ENCODE data around the gene ANKRD63. TPM values are rescaled to one million over a fixed set of nuclear protein-coding genes. Genes with fewer than 3 reads are reported as not detected.

ANKRD63 gene
- polyA plus RNA-seq, 1 donor (not counting 4 experiments of a cell fraction or from before 2014, with no cell fraction given): not detected

DNA sequence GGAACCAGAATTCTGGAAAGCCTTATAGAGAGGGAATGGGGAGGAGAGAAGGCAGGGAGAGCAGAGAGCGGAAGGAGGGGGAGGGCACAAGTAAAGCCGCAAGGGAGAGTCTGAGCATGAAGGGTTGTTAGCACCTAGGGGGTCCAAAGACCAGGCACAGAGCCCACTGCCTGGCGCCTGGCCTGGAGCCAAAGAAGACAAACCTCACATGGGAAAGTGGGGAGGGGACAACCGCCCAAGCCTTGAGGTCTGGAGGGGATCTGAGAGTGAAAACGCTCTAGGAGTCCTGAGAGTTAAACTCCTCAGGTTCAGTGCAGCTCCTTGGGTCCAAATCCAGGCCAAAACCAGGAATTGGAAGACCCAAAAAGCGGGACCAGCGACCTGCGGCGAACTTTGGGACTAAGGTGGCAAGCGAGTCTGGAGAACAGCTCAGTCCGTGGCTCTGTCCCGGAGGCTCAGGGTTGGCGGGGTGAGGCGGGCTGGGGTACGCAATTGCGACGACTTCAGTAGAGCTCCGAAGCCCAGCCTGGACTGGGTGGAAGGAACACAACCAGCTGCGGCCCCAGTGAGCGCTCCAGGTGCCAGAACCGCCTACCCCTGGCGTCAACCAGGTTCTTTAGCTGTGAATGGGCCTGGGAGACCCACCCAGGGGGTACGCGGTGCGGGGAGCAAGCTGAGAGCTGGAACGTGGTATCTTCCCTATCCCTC lies 39.8 kb upstream of the ANKRD63 start:
- Histone ChIP-seq H4K20me1 (ENCODE audit: control insufficient read depth, extremely low read depth, insufficient read depth, low read length) (no peaks in the 10 kb centered on the region), H3K4me3 (ENCODE audit: control insufficient read depth in 2 of 3, extremely low read depth in 1 of 3, insufficient read depth in 2 of 3, low read depth in 1 of 3, low read length in 3 of 3) (peak overlapping the region; percentile 42 to 58 (median 48)), H3K79me2 (ENCODE audit: control insufficient read depth, insufficient read depth, low read length) (peaks cover 21% of the 10 kb centered on the region), H3K9ac (ENCODE audit: control insufficient read depth, extremely low read depth, insufficient read depth, low read length) (no peak overlapping the region), H3K9me1 (ENCODE audit: control insufficient read depth, extremely low read depth, insufficient read depth, low read length) (no peaks in the 10 kb centered on the region), H3K36me3 (ENCODE audit: control insufficient read depth in 2 of 2, extremely low read depth in 1 of 2, insufficient read depth in 2 of 2, low read length in 2 of 2) (peaks cover 0 to 8% of the 10 kb centered on the region in 2 experiments), H3K4me2 (ENCODE audit: control insufficient read depth, extremely low read depth, insufficient read depth, low read depth, low read length) (peak overlapping the region; percentile 30), H3K4me1 (ENCODE audit: control insufficient read depth, extremely low read depth, insufficient read depth, low read length) (peaks cover 32% of the 10 kb centered on the region), H2AFZ (ENCODE audit: control insufficient read depth, low read length) (no peak overlapping the region), H3K27ac (ENCODE audit: control insufficient read depth, insufficient read depth, low read length) (no peak overlapping the region), H3K27me3 (ENCODE audit: control insufficient read depth, extremely low read depth, insufficient read depth, low read length) (no peaks in the 10 kb centered on the region), H3K9me3 (ENCODE audit: control insufficient read depth, low read depth, low read length) (no peaks in the 10 kb centered on the region)
- no peak for TF ChIP-seq EZH2 (IDR thresholded peaks at IDR 0.05; ENCODE audit: low read length)
- TF ChIP-seq, protein P1, sequence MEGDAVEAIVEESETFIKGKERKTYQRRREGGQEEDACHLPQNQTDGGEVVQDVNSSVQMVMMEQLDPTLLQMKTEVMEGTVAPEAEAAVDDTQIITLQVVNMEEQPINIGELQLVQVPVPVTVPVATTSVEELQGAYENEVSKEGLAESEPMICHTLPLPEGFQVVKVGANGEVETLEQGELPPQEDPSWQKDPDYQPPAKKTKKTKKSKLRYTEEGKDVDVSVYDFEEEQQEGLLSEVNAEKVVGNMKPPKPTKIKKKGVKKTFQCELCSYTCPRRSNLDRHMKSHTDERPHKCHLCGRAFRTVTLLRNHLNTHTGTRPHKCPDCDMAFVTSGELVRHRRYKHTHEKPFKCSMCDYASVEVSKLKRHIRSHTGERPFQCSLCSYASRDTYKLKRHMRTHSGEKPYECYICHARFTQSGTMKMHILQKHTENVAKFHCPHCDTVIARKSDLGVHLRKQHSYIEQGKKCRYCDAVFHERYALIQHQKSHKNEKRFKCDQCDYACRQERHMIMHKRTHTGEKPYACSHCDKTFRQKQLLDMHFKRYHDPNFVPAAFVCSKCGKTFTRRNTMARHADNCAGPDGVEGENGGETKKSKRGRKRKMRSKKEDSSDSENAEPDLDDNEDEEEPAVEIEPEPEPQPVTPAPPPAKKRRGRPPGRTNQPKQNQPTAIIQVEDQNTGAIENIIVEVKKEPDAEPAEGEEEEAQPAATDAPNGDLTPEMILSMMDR (optimal IDR thresholded peaks at IDR 0.05 in 1 of 3, IDR thresholded peaks at IDR 0.05 in 1 of 3, conservative IDR thresholded peaks at IDR 0.05 in 1 of 3; ENCODE audit: extremely low read depth in 1 of 3, insufficient read depth in 2 of 3, low read length in 3 of 3): no peak
- FAIRE-seq (no peak), DNase-seq (ENCODE audit: low read depth, low spot score) (no peak)
- dilution Hi-C loops (cut with MboI; ENCODE audit: extremely low pct_ligation_motif_present, low sequenced_read_pairs): no loop called here

DNA sequence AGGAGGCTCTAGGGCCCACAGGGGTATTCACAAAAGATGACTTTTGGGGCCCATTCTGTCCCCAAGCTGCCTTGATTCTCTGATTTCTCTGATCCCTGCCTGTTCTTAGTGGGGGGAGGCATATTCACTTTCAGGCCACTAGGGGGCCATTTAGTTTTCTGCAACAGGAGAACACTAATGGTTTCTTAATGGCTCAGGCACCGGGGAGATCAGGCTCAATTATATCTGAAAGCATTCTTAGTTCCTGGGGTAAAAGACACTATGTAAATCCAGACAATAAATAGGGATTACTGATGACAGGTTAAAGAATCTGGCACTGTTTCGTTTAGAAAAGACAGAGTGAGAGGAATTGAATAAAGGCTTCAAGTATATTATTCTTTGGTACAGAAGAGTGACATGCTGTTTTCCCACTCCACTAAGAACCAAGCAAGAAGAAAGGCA lies 38.1 kb upstream of the ANKRD63 start:
- Histone ChIP-seq H3K9me1 (ENCODE audit: control insufficient read depth, extremely low read depth, insufficient read depth, low read length) (no peaks in the 10 kb centered on the region), H3K4me2 (ENCODE audit: control insufficient read depth, extremely low read depth, insufficient read depth, low read depth, low read length) (no peak overlapping the region), H4K20me1 (ENCODE audit: control insufficient read depth, extremely low read depth, insufficient read depth, low read length) (no peaks in the 10 kb centered on the region), H3K4me3 (ENCODE audit: control insufficient read depth in 2 of 3, extremely low read depth in 1 of 3, insufficient read depth in 2 of 3, low read depth in 1 of 3, low read length in 3 of 3) (no peak overlapping the region), H3K27me3 (ENCODE audit: control insufficient read depth, extremely low read depth, insufficient read depth, low read length) (no peaks in the 10 kb centered on the region), H3K4me1 (ENCODE audit: control insufficient read depth, extremely low read depth, insufficient read depth, low read length) (peaks cover 21% of the 10 kb centered on the region), H2AFZ (ENCODE audit: control insufficient read depth, low read length) (no peak overlapping the region), H3K79me2 (ENCODE audit: control insufficient read depth, insufficient read depth, low read length) (peaks cover 15% of the 10 kb centered on the region), H3K27ac (ENCODE audit: control insufficient read depth, insufficient read depth, low read length) (no peak overlapping the region), H3K36me3 (ENCODE audit: control insufficient read depth in 2 of 2, extremely low read depth in 1 of 2, insufficient read depth in 2 of 2, low read length in 2 of 2) (no peaks in the 10 kb centered on the region), H3K9ac (ENCODE audit: control insufficient read depth, extremely low read depth, insufficient read depth, low read length) (no peak overlapping the region), H3K9me3 (ENCODE audit: control insufficient read depth, low read depth, low read length) (no peaks in the 10 kb centered on the region)
- peak; percentile 29 for FAIRE-seq
- no peak for TF ChIP-seq EZH2 (IDR thresholded peaks at IDR 0.05; ENCODE audit: low read length)
- TF ChIP-seq, protein P1 (optimal IDR thresholded peaks at IDR 0.05 in 1 of 3, IDR thresholded peaks at IDR 0.05 in 1 of 3, conservative IDR thresholded peaks at IDR 0.05 in 1 of 3; ENCODE audit: extremely low read depth in 1 of 3, insufficient read depth in 2 of 3, low read length in 3 of 3): peak; percentile 70 to 96 (median 81)
- no peak for DNase-seq (ENCODE audit: low read depth, low spot score)
- dilution Hi-C loops (cut with MboI; ENCODE audit: extremely low pct_ligation_motif_present, low sequenced_read_pairs): no loop called here

Measured in keratinocyte (primary cell).